Tongue (tissue), 2 donors: ENCODE data around the gene PRELID1. TPM values are rescaled to one million over a fixed set of nuclear protein-coding genes. Genes with fewer than 3 reads are reported as not detected.
"Not testable (repeated sequence)": the region's sequence is repeated elsewhere in the genome, so short reads cannot be mapped to it uniquely, and the experiment has no call there.

ENCODE experiments used
- DNase-seq: peaks from one replicate; pipeline ENCODE4 v3.0.0-alpha.2; 2015
- total RNA-seq: library from RNA; depleted of rRNA; stranded (reverse); fragments of >200 nt; gene quantifications from one replicate; pipeline ENCODE4 v1.2.3, GENCODE V29; 2014

PRELID1 gene
- total RNA-seq, 1 donor from 2014 or later, result 62.8 TPM

GRCh38 chr5:177300236-177300880 lies 3.2 kb upstream of the PRELID1 start:
- peak; percentile 64 for DNase-seq

DNA sequence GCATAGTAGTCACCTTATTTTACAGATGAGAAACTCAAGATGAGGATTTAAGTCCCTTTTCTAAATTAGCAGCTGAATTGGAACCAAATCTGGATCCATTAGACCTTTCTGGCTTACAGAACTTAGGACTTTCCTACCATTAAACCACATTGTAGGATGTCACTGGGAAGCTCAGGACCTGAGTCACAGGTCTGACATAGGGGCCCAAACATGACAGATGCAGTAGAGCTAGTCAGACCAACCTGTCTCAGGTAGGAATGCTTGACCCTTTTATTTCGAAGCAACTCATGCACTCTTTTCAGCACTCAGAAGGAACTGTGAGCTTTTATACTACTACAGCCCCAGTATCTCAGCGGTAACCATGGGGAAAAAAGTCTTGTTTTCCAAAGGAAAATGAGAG lies 2.6 kb upstream of the PRELID1 start:
- DNase-seq, result no peak

- peak; percentile 65 for DNase-seq
Measured at GRCh38 chr5:177301503-177302165, 2.0 kb upstream of the PRELID1 start.

DNA sequence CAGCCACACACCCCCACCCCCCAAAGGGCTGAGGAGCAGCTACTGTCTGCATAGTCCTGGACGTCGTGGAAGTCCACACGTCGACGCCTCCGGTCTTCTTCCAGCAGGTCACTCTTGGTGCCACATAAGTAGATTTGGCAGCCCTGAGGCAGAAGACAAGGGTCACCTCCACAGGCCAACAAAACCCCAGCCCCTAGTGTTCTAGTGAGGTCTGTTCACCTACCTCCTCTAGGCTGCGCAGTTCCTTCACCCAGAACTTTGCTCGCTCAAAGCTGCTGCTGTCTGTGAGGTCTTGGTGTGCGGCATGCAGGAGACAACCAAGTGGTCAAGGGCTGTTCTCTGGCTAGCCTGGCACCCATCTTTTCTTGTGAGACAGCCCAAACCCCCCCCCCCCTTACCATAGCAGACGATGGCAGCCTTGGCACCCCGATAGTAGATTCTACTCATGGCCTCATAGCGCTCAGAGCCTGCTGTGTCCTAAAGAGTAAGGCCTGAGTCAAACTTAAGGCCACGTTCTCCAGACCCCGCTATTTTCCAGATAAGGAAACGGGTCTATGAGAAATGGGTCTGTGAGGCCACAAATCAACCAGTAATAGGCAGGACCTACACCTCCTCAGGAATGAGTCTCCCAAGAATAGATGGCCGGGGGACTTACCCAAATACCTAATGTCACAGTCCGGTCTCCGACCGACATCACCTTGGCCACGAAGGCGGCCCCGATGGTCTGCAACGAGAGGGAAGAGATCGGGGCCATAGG lies 1.1 kb upstream of the PRELID1 start:
- peak; percentile 16 for DNase-seq

GRCh38 chr5:177303925-177304391 lies 359 bp downstream of the PRELID1 start:
- peak; percentile 13 for DNase-seq

DNA sequence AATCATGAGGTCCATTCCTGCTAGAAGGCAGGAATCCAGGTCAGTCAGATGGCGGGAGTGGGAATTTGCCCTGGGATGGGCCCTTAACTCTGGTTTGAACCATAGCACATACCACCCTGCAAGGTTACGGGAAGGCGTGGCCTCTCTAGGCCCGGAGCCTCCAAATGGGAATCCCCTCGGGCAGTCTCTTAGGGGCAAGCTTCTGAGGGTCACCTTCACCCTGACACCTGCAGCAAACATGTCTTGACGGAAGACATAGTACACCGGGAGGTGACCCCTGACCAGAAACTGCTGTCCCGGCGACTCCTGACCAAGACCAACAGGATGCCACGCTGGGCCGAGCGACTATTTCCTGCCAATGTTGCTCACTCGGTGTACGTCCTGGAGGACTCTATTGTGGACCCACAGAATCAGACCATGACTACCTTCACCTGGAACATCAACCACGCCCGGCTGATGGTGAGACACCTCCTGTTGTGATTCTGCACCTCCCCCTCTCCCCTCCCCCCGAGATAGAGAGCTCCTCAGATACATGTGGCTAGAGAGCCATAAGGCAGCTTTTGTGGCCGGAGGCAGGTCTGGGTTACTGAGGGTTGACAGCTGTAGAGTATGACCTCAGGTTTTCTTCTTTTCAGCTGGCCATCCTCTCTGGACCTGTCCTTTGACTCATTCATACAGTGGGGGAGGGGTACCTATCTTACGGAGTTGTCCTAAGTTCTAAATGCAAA lies 957 bp downstream of the PRELID1 start:
- no peak for DNase-seq

GRCh38 chr5:177306103-177306640 lies 2.6 kb downstream of the PRELID1 start:
- DNase-seq, result not testable (repeated sequence)

- DNase-seq, result peak; percentile 12
Measured at GRCh38 chr5:177306674-177307543, 3.3 kb downstream of the PRELID1 start.

DNA sequence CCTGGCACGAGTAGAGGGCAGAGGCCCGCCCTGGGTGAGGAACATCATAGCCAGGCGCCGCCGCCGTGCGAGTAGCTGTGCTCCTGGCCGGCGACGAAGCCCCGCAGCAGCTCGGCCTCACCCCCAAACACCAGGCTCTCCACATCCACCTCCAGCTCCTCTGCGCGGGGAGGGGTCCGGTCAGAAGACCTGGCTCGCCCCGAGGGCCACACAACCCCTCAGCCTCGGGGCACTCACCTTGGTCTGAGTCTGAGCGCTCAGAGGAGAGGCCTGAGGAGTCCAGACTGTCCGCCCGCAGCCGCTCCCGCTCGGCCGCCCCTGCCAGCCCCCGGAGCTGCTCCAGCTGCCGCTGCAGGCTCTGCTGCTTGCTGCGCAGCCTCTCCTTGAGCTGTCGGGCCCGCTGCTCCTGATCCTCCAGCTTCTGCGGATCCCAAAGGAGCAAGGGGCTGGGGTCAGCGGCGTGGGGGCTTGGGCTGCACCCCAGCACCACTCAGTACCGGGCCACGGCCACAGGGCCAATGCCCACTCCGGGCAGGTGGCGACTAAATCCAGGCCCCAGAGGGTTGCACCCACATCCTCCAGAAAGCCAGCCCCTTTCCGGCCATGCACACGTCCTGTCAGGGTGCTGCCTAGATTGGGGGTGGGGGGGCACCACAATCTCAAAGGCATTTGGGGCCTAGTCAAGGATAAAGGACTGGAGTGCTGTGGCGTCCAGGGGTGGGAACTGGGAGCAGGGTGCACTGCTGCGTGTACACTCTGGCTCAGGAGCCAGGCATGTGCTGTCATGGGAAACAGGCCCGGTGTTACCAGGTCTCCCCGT lies 4.2 kb downstream of the PRELID1 start:
- DNase-seq, result no peak

- DNase-seq, result no peak
Measured at GRCh38 chr5:177308740-177309139, 5.1 kb downstream of the PRELID1 start.

GRCh38 chr5:177309351-177310191 lies 6.0 kb downstream of the PRELID1 start:
- peak; percentile 81 for DNase-seq

DNA sequence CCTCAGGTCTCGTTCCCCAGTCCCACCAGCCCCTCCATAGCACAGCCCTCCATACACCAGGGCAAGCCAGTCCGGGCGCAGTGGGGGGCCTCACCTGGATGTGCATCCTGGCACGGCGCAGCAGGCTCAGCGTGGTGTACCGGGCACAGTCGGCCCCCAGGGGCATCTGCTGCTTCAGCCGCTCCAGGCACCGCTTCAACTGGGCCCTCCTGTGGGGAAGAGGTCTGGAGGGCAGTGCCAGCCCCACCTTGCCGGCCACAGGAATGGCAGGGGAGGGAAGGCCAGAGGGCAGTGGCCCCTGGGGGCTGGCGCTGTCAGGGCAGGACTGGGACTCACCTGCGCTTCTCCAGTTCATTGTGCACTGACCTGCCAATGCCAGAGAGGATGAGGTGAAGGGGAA lies 6.7 kb downstream of the PRELID1 start:
- no peak for DNase-seq

DNA sequence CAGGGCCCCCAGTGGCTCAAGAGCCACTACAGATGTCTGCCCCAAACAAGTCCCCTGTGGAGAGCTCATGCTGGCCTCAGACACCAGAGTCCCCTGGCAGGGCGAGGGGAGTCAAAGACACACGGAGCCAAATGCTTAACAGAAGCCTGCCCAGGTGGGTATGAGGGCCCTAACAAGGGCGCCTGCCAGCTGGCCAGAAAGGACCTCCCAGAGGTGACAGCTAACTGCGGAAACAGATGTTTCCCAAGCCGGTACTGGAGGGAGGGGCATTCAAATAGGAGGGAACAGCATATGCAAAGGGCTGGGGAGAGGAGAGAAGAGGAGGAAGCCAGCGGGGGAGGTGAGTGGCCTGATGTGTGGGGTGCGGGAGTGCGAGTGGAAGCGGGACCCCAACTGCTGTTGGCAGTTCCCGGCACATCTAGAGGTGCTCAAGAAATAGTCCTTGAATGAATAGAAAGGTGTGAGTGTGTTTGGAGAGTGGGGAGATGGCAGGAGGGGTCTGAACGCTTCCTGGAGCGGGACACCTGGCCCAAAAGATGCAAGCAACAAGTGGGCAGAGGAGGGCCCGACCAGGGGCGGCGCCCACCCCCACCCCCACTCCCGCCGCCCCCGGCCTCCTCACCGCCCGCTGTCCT lies 7.3 kb downstream of the PRELID1 start:
- peak; percentile 38 for DNase-seq

DNA sequence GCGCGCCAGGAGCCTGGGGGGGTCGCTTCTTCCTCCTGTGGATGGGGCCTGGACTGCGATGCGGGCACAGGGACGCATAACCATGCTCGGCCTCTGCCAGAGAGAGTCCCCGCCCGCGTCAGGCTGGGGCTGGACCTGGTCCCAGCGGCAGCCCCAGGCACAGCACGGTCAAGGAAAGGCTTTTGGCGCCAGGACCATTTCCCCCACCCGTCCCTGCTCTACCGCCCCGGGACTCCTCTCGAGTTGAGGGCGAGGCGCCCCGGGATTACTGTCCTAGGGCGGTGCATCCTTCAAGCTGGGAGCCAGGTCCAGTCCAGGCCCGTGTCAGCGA lies 7.8 kb downstream of the PRELID1 start:
- DNase-seq, result peak; percentile 18

DNA sequence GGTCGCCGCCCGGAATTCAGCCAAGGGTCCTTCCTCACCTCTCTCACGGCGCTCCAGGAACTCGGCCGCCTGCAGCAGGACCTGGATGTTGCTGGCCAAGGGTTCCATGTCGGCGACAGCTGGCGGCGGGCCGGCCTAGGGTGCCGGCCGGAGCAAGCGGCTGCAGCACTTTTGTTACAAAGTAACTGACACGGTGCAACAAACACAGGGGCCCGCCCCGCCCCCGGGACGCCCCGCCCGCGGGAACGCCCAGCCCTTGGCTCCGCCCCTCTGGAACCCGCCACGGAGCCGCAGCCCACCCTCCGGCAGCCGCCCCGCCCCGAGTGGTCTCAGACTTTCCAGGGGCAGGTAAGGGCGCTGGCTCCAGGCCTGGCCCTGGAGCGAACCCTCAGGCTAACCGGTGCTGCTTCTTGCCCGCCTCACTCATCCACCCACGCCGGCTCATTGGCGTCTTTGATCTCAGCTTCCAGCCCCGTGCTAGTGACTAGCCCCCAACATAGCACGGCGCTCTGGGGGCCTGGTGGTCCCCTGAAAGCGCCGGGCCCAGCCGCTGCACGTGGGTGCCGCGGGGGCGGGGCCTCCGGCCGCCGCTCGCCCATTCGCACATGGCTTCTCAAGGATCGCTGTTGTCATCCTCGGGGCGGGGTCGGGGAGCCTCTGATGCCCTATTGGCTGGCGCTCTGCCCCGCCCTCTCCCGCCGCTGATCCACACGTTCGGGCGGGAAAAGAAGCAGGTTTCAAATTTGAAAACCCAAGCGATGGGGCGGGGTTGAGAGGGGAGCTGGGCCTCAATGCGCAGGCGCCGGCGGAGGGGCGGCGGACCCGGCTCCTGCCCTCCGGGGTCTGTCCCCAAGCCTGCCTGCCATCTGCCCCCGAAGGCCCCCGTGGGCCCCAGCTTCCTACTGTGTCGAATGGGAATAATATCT lies 8.4 kb downstream of the PRELID1 start, which contains the start of gene MXD3:
Gene MXD3 (minus strand): TSS at position 176 of the 926 bp plus-strand sequence. CDS start 68 bp downstream, at position 108.
- peak; percentile 99 for DNase-seq

- peak; percentile 61 for DNase-seq
Measured at GRCh38 chr5:177312649-177313181, 9.1 kb downstream of the PRELID1 start.

GRCh38 chr5:177313561-177314259 lies 10.1 kb downstream of the PRELID1 start:
- no peak for DNase-seq
